Upper lobe of right lung (tissue), 1 donor: Measurements from ENCODE around the gene C1orf122. TPM values are rescaled to one million over a fixed set of nuclear protein-coding genes. Genes with fewer than 3 reads are reported as not detected.

ENCODE experiments used
- ATAC-seq: fragments of 200-7000 bp; cut with Tn5 transposase; one replicate; pipeline ENCODE4 v1.9.1; 2020; ENCODE audit warnings: mild to moderate bottlenecking, moderate library complexity
- DNase-seq: peaks from one replicate; pipeline ENCODE4 v3.0.0-alpha.2; 2020
- H3K27ac ChIP-seq: fragments of 200-600 bp; one replicate; pipeline ENCODE4 v1.8.0; 2022
- H3K27me3 ChIP-seq: fragments of 200-600 bp; one replicate; pipeline ENCODE4 v1.8.0; 2022; ENCODE audit warnings: mild to moderate bottlenecking
- H3K36me3 ChIP-seq: fragments of 200-600 bp; one replicate; pipeline ENCODE4 v1.8.0; 2022
- H3K4me1 ChIP-seq: fragments of 200-600 bp; one replicate; pipeline ENCODE4 v1.8.0; 2022
- H3K4me3 ChIP-seq: fragments of 200-600 bp; one replicate; pipeline ENCODE4 v1.8.0; 2022; ENCODE audit warnings: mild to moderate bottlenecking
- H3K9me3 ChIP-seq: fragments of 200-600 bp; one replicate; pipeline ENCODE4 v1.8.0; 2022
- intact Hi-C: fragments of 100-400 bp; cut with DNase I; formaldehyde crosslinking; loops from one replicate; pipeline ENCODE4 v1.11.0; 2022
- long read RNA-seq: library from polyadenylated mRNA; unstranded; transcript quantifications from one replicate; pipeline ENCODE4 v2.0.0, GENCODE V29; 2021
- total RNA-seq: library from RNA; stranded (reverse); fragmentation: NEBNext Ultra II Directional; extraction: Animal tissue kit (Norgen Biotek cat#: 25700); gene quantifications from one replicate; pipeline ENCODE4 v1.2.1, GENCODE V29; 2021
- TF ChIP-seq, protein P1 (sequence below): fragments of 200-600 bp; IDR thresholded peaks from one replicate; pipeline ENCODE4 v1.8.0; 2022; ENCODE audit warnings: antibody characterized with exemption
- donor health status: DM: no; HTN: yes; CAD: no; lungs with severe emphysema.

The C1orf122 gene
- 29.7 TPM for total RNA-seq
- long read RNA-seq, transcript C1orf122-202 (2 exons, 2,229 nt): minor isoform, 12 of 45 reads
- long read RNA-seq, transcript C1orf122-204 (3 exons, 1,234 nt): major isoform, 25 of 45 reads
- long read RNA-seq, transcript C1orf122-201 (3 exons, 973 nt): minor isoform, 6 of 45 reads
- long read RNA-seq, partial matches to known transcripts: 0 of 45 reads
- long read RNA-seq, other reads (novel, unspliced or antisense): 2 of 45 reads

DNA sequence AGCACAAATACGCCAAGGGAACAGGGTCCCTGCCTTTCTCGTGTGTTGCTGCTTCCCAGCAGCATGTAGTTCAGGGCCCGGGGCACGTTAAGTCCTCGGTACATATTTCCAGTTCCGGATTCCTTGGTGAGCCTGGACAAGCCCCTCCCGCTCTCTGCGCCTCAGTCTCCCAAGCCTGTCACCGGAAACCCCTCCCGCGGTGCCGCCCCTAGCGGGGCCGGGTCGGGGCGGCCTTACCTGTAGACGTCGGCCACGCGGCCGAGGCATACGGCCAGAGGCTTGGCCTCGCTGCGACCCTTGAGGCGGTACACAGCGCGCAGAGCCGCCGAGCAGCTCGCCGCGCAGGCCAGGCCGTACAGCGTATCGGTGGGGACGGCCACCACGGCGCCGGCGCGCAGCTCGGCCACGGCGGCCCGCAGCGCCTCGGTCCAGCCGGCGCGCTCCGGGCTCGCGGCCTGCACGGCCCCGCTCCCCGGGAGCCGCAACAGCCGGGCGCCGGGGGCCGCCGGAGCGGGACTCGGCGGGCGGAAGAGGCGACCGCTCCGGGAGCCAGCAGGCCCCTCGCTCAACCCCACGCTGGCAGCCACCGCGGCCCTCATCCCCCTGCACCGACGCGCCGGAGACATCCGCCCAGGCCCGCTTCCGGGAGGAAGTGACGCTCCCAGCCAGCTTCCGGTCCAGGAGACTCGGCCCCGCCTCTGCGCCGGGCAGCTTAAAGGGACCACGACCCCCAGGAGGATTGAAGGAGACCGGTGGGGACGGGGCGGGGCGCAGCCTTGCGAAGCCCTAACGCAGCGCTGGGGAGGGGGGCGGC is at the start of gene C1orf122, which contains the start of gene YRDC:
Gene C1orf122 (plus strand): TSS at position 236 of the 814 bp plus-strand sequence. CDS start 615 bp downstream, outside the sequence.
Gene YRDC (minus strand): TSS at position 654 of the 814 bp plus-strand sequence. CDS start 28 bp downstream, at position 626.
- TF ChIP-seq, protein P1, sequence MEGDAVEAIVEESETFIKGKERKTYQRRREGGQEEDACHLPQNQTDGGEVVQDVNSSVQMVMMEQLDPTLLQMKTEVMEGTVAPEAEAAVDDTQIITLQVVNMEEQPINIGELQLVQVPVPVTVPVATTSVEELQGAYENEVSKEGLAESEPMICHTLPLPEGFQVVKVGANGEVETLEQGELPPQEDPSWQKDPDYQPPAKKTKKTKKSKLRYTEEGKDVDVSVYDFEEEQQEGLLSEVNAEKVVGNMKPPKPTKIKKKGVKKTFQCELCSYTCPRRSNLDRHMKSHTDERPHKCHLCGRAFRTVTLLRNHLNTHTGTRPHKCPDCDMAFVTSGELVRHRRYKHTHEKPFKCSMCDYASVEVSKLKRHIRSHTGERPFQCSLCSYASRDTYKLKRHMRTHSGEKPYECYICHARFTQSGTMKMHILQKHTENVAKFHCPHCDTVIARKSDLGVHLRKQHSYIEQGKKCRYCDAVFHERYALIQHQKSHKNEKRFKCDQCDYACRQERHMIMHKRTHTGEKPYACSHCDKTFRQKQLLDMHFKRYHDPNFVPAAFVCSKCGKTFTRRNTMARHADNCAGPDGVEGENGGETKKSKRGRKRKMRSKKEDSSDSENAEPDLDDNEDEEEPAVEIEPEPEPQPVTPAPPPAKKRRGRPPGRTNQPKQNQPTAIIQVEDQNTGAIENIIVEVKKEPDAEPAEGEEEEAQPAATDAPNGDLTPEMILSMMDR: no peak
- DNase-seq: peak; percentile 97
- Histone ChIP-seq H3K27ac (peak within 1 kb of the TSS; percentile 88), H3K27me3 (no peaks in the 10 kb centered on the region), H3K4me3 (peak within 1 kb of the TSS; percentile 94), H3K9me3 (no peaks in the 10 kb centered on the region), H3K36me3 (peaks cover 40% of the 10 kb centered on the region), H3K4me1 (peaks cover 32% of the 10 kb centered on the region)
- intact Hi-C loops: no loop called here
- ATAC-seq: peak; percentile 94

DNA sequence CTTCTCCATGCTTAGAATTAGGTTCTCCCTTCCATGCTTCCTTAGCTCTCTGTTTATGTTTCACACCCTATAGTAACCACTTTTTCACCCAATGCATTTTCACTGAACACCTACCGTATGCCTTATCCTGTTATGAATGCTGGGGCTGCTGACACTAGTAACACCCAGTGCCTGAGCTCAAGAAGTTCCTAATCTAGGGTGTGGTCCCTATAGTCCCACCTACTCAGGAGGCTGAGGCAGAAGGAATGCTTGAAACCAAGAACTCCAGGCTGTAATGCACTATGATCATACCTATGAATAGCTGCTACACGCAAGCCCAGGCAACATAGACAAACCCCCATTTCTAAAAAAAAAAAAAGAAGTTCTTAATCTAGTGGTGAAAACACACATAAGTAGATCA is 48.1 kb upstream of the C1orf122 start:
- intact Hi-C loops: no loop called here
- no peak overlapping the region for H3K27ac ChIP-seq
- H3K36me3 ChIP-seq: no peaks in the 10 kb centered on the region

DNA sequence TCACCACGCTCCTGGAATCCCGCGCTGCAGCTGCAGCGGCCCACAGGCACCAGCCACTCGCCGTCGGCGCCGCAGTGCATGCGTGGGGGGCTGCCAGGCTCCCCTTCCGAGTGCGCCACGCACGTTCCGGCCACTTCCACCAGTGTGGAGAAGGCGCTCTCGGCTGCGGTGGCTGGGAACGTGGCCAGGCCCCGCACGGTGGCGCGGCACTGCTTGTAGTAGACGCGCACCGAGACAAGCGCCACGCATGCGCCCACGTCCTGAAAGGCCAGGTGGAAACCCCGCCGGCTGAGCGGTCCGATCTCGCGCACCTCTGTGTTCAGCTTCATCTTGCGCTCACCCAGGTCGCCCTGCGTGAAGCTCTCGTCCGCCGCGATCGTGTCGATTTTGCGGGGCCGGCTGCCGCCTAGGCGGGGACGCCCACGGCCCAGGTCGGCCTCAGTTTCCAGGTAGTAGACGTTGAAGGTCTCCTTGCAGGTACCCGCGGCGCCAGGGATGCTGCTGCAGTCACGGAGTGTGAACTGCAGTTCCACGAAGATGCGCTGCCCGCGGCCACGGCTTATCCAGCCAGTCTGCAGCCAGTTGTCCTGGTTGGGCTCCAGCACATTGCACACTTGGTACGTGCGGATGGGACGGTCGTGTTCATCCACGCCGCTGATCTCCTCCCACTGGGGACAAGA is 46.0 kb upstream of the C1orf122 start:
- intact Hi-C loops: no loop called here
- H3K27ac ChIP-seq: no peak overlapping the region
- H3K9me3 ChIP-seq: no peaks in the 10 kb centered on the region
- no peak for ATAC-seq
- H3K36me3 ChIP-seq: no peaks in the 10 kb centered on the region
- DNase-seq: no peak
- H3K27me3 ChIP-seq: peaks cover 77% of the 10 kb centered on the region
- no peaks in the 10 kb centered on the region for H3K4me1 ChIP-seq
- TF ChIP-seq, protein P1: no peak
- no peak overlapping the region for H3K4me3 ChIP-seq

More for the DNA sequence above, 48.1 kb upstream of the C1orf122 start:
- DNase-seq (no peak), ATAC-seq (no peak)
- TF ChIP-seq, protein P1: no peak
- Histone ChIP-seq H3K4me1 (no peaks in the 10 kb centered on the region), H3K27me3 (peaks cover 71% of the 10 kb centered on the region), H3K9me3 (no peaks in the 10 kb centered on the region), H3K4me3 (no peak overlapping the region)

DNA sequence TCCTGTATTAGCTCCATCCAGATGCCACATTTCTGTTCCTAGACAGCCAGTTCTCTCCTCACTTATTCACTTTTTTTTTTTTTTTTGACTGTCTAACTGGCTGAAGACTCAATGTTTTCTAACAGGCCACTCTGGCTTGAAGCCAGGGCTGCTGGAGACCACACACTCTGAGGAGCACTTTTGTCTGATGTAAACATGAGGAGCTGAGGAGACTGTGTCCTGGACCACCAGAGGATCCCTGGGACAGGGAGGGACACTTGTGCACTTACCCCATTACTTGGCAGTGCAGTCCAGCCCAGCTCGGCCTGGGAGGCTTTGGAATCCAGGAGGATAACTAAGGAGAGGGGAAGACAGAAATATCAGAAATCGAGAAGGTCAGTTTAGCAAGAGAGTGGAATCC is 45.1 kb upstream of the C1orf122 start:
- DNase-seq: no peak

DNA sequence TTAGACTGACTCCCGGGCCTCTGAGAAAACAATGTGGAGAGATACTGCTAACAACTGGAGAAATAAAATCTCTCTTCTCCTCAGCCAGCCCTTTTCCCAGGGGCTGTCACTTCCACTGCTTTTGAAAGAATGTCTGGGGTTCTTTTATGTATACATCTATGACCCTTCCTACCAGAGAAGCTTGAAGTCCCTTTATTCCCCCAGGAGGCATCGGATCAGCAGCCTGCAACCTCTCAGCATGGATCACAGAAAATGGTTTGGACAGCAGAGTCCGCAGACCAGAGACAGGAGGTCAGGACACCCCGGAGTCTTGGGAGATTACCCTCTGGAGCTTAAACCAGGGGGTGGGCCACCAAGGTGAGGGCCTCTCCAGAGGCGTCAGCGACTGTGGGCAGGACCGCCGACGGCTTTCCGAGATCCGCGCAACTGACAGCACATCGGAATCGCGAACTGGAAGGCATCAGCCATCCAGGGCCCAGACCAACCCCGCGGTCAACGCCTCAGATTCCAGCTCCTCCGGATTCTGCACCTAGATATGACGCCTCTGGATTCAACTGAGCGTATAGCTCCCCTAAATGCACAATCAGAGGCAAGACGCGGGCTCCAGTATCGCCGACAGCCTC is 43.7 kb upstream of the C1orf122 start:
- H3K9me3 ChIP-seq: no peaks in the 10 kb centered on the region
- H3K4me1 ChIP-seq: no peaks in the 10 kb centered on the region
- no peak overlapping the region for H3K27ac ChIP-seq
- TF ChIP-seq, protein P1: no peak
- intact Hi-C loops: no loop called here
- DNase-seq (no peak), ATAC-seq (no peak)
- peaks cover 85% of the 10 kb centered on the region for H3K27me3 ChIP-seq
- H3K4me3 ChIP-seq: no peak overlapping the region
- no peaks in the 10 kb centered on the region for H3K36me3 ChIP-seq

More for the DNA sequence above, 45.1 kb upstream of the C1orf122 start:
- peaks cover 83% of the 10 kb centered on the region for H3K27me3 ChIP-seq
- no peaks in the 10 kb centered on the region for H3K9me3 ChIP-seq
- intact Hi-C loops: no loop called here
- H3K4me1 ChIP-seq: no peaks in the 10 kb centered on the region
- TF ChIP-seq, protein P1: no peak
- no peak overlapping the region for H3K4me3 ChIP-seq
- ATAC-seq: no peak
- no peaks in the 10 kb centered on the region for H3K36me3 ChIP-seq
- no peak overlapping the region for H3K27ac ChIP-seq
